Caco-2 (cell line): ENCODE measurements around the gene TFRC. TPM values are rescaled to one million over a fixed set of nuclear protein-coding genes. Genes with fewer than 3 reads are reported as not detected.
"Not testable (repeated sequence)": the region's sequence is repeated elsewhere in the genome, so short reads cannot be mapped to it uniquely, and the experiment has no call there.

Experiments
- BruUV-seq: library from RNA; stranded (reverse); fragments of 400-500 nt; replicated peaks from 2 replicates; lab custom pipeline; 2021; lab: Mats Ljungman, UMichigan
- CTCF ChIA-PET: fragments of 300-600 bp; sonication (Branson Sonifier 250); formaldehyde crosslinking; loops from one replicate; lab custom pipeline; 2022; ENCODE audit warnings: antibody characterized with exemption; lab: Charles Lee
- POLR2A ChIA-PET: fragments of 300-600 bp; sonication (Branson Sonifier 250); formaldehyde crosslinking; loops from one replicate; lab custom pipeline; 2022; ENCODE audit warnings: antibody characterized with exemption; lab: Charles Lee
- DNase-seq, 2 experiments: peaks; one replicate each; pipeline versions ENCODE4 v3.0.0 to v3.0.0-alpha.2; 2020 to 2022
- H3K27me3 ChIP-seq: replicated peaks from 2 replicates; pipeline ENCODE4 v1.6.0; 2011; ENCODE audit warnings: low read length; ENCODE audit not compliant: control insufficient read depth, insufficient read depth
- H3K36me3 ChIP-seq: 2 replicates; pipeline ENCODE4 v1.5.1; 2011; ENCODE audit warnings: low read length; ENCODE audit not compliant: control insufficient read depth, insufficient read depth
- H3K4me1 ChIP-seq: fragments of 250-450 bp; sonication (Bioruptor Pico); 2 replicates; pipeline ENCODE4 v1.5.1; 2020; ENCODE audit warnings: mild to moderate bottlenecking
- H3K4me3 ChIP-seq: 2 replicates; pipeline ENCODE4 v1.5.1; 2011; ENCODE audit warnings: low read depth, mild to moderate bottlenecking, control low read depth, low read length
- H3K9me3 ChIP-seq: fragments of 250-450 bp; sonication (Bioruptor Pico); 2 replicates; pipeline ENCODE4 v1.5.1; 2020; ENCODE audit warnings: mild to moderate bottlenecking, moderate library complexity
- H3K27ac Mint-ChIP-seq: one replicate; pipeline ENCODE4 v1.8.0; 2022; ENCODE audit warnings: mixed read lengths; ENCODE audit not compliant: unreplicated experiment
- H3K27me3 Mint-ChIP-seq: one replicate; pipeline ENCODE4 v1.8.0; 2022; ENCODE audit warnings: mixed read lengths; ENCODE audit not compliant: insufficient read depth, unreplicated experiment
- H3K36me3 Mint-ChIP-seq: one replicate; pipeline ENCODE4 v1.8.0; 2022; ENCODE audit warnings: mild to moderate bottlenecking, mixed read lengths; ENCODE audit not compliant: insufficient read depth, unreplicated experiment
- H3K4me1 Mint-ChIP-seq: one replicate; pipeline ENCODE4 v1.8.0; 2022; ENCODE audit warnings: low read depth, mixed read lengths; ENCODE audit not compliant: unreplicated experiment
- H3K4me3 Mint-ChIP-seq: one replicate; pipeline ENCODE4 v1.8.0; 2022; ENCODE audit warnings: mild to moderate bottlenecking, moderate library complexity, mixed read lengths; ENCODE audit not compliant: unreplicated experiment
- H3K9me3 Mint-ChIP-seq: one replicate; pipeline ENCODE4 v1.8.0; 2022; ENCODE audit warnings: mixed read lengths; ENCODE audit not compliant: unreplicated experiment
- intact Hi-C: fragments of 100-400 bp; cut with micrococcal nuclease; formaldehyde crosslinking; loops from one replicate; pipeline ENCODE4 v1.10.0; 2022; ENCODE audit not compliant: unreplicated experiment
- total RNA-seq: library from RNA; stranded (reverse); gene quantifications from 2 replicates; pipeline ENCODE4 v1.2.3, GENCODE V29; 2022
- TF ChIP-seq, protein P1 (sequence below), 2 experiments: fragments of 200-600 bp in 1 of 2; IDR thresholded peaks; 1 replicate in 1 of 2; 2 replicates in 1 of 2; pipeline versions ENCODE4 v1.5.1 to v1.8.0; 2011 to 2022; ENCODE audit warnings: antibody characterized with exemption in 1 of 2, control low read depth in 1 of 2, inconsistent platforms in 1 of 2, low read depth in 1 of 2, low read length in 1 of 2, mild to moderate bottlenecking in 1 of 2, moderate library complexity in 1 of 2; ENCODE audit not compliant: insufficient read depth in 1 of 2, severe bottlenecking in 1 of 2, unreplicated experiment in 1 of 2

The TFRC gene
- total RNA-seq, 1 experiment from 2014 or later: 267 TPM

DNA sequence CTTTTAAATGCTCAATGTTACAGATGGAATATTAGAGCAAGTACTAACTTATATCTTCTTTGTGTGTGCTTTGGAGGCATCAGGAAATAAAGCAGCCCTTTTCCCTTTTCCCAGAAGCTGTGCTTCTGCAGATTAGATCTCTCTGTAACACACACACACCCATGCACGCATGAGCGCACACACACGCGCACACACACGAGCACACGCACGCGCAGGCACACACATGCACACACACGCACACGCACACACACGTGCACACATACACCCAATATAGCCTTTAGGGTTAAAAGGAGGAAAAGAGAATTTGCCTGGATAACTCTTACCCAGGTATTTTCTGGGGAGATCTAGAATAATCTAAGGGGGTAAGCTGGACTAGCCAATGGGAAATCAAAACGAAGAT, 56.9 kb downstream of the TFRC start:
- Mint-ChIP-seq H3K36me3 (no peaks in the 10 kb centered on the region), H3K27ac (no peak overlapping the region), H3K27me3 (peaks cover 9% of the 10 kb centered on the region), H3K4me1 (no peaks in the 10 kb centered on the region), H3K9me3 (no peaks in the 10 kb centered on the region), H3K4me3 (no peak overlapping the region)
- Histone ChIP-seq H3K9me3 (no peaks in the 10 kb centered on the region), H3K4me1 (no peaks in the 10 kb centered on the region), H3K27me3 (no peaks in the 10 kb centered on the region), H3K4me3 (no peak overlapping the region), H3K36me3 (no peaks in the 10 kb centered on the region)
- intact Hi-C loops: no loop called here
- BruUV-seq: no TSS peak
- no peak for DNase-seq
- ChIA-PET CTCF (interaction anchor here (0.6 kb wide), 1 partner anchor 104 kb away, joined by 3 read pairs; no protein-coding TSS in a partner anchor), POLR2A (no interaction called here)
- TF ChIP-seq, protein P1, sequence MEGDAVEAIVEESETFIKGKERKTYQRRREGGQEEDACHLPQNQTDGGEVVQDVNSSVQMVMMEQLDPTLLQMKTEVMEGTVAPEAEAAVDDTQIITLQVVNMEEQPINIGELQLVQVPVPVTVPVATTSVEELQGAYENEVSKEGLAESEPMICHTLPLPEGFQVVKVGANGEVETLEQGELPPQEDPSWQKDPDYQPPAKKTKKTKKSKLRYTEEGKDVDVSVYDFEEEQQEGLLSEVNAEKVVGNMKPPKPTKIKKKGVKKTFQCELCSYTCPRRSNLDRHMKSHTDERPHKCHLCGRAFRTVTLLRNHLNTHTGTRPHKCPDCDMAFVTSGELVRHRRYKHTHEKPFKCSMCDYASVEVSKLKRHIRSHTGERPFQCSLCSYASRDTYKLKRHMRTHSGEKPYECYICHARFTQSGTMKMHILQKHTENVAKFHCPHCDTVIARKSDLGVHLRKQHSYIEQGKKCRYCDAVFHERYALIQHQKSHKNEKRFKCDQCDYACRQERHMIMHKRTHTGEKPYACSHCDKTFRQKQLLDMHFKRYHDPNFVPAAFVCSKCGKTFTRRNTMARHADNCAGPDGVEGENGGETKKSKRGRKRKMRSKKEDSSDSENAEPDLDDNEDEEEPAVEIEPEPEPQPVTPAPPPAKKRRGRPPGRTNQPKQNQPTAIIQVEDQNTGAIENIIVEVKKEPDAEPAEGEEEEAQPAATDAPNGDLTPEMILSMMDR (IDR thresholded peaks at IDR 0.05; ENCODE audit: insufficient read depth in 1 of 2, low read depth in 1 of 2, low read length in 1 of 2, severe bottlenecking in 1 of 2, unreplicated experiment in 1 of 2): no peak

DNA sequence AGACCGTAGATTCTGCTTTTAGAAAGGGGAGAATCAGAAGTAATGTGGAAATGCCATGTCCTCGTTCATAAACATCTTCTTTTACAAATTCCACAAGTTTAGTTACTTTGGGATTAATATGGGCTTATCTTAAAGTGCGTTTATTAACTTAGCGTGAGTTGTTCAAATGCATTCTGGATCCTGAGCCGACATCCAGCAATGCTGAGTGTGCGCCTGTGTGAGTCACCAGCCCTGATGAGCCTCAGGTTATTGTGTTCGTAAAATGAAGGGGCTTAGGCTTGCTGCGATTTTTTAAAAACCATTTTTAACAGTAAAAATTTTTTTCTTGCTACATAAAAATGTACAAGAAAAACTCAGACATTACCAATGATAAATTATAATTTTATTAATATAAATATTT, 57.9 kb downstream of the TFRC start:
- Histone ChIP-seq H3K4me1 (no peaks in the 10 kb centered on the region), H3K36me3 (no peaks in the 10 kb centered on the region), H3K4me3 (no peak overlapping the region), H3K27me3 (no peaks in the 10 kb centered on the region), H3K9me3 (no peaks in the 10 kb centered on the region)
- intact Hi-C loops: no loop called here
- POLR2A ChIA-PET: interaction anchor here (0.6 kb wide), 1 partner anchor 11 kb away, joined by 3 read pairs; no protein-coding TSS in a partner anchor
- Mint-ChIP-seq H3K36me3 (no peaks in the 10 kb centered on the region), H3K9me3 (no peaks in the 10 kb centered on the region), H3K4me3 (no peak overlapping the region), H3K27ac (no peak overlapping the region), H3K27me3 (peaks cover 9% of the 10 kb centered on the region), H3K4me1 (no peaks in the 10 kb centered on the region)
- no TSS peak for BruUV-seq
- CTCF ChIA-PET: no interaction called here
- DNase-seq: no peak
- TF ChIP-seq, protein P1 (IDR thresholded peaks at IDR 0.05; ENCODE audit: insufficient read depth in 1 of 2, low read depth in 1 of 2, low read length in 1 of 2, severe bottlenecking in 1 of 2, unreplicated experiment in 1 of 2): no peak

- H3K4me1 ChIP-seq, H3K27me3 Mint-ChIP-seq, POLR2A ChIA-PET, DNase-seq, intact Hi-C loops, H3K27me3 ChIP-seq, H3K4me3 Mint-ChIP-seq, H3K36me3 ChIP-seq, H3K36me3 Mint-ChIP-seq, BruUV-seq, H3K4me1 Mint-ChIP-seq, H3K9me3 ChIP-seq, H3K27ac Mint-ChIP-seq, H3K9me3 Mint-ChIP-seq, H3K4me3 ChIP-seq: not testable (repeated sequence)
- CTCF ChIA-PET: interaction anchor here (0.7 kb wide), 1 partner anchor 51 kb away, joined by 3 read pairs; no protein-coding TSS in a partner anchor
Measured at GRCh38 chr3:196022499-196022878, 59.4 kb downstream of the TFRC start.

GRCh38 chr3:196020373-196020772, 61.5 kb downstream of the TFRC start:
- H3K4me1 Mint-ChIP-seq: no peaks in the 10 kb centered on the region
- H3K27ac Mint-ChIP-seq: no peak overlapping the region
- intact Hi-C loops: no loop called here
- TF ChIP-seq, protein P1 (IDR thresholded peaks at IDR 0.05; ENCODE audit: insufficient read depth in 1 of 2, low read depth in 1 of 2, low read length in 1 of 2, severe bottlenecking in 1 of 2, unreplicated experiment in 1 of 2): no peak
- H3K36me3 Mint-ChIP-seq: no peaks in the 10 kb centered on the region
- Histone ChIP-seq H3K9me3 (no peaks in the 10 kb centered on the region), H3K4me1 (no peaks in the 10 kb centered on the region), H3K27me3 (no peaks in the 10 kb centered on the region), H3K4me3 (no peak overlapping the region), H3K36me3 (no peaks in the 10 kb centered on the region)
- CTCF ChIA-PET: no interaction called here
- POLR2A ChIA-PET: no interaction called here
- no peaks in the 10 kb centered on the region for H3K9me3 Mint-ChIP-seq
- no peak for DNase-seq
- no TSS peak for BruUV-seq
- peaks cover 9% of the 10 kb centered on the region for H3K27me3 Mint-ChIP-seq
- H3K4me3 Mint-ChIP-seq: no peak overlapping the region

DNA sequence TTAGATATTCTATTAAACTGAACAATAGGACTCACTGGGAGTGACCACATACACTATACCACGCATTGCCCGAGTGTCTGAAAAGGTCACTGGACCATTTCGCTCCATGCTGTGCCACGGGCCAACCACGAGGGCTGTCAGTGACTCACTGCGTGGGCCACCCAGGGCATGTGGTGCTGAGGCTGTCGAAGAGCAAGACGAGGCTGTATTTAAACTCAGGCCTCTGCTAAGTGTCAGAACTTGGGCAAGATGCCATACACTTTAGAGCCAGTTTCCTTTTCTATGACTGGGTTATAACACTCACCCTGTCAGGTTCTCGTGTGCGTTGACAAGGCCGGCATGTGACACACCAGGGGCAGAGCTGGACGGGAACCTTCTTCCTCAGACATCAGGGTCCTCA, 62.3 kb downstream of the TFRC start:
- H3K27ac Mint-ChIP-seq, DNase-seq, H3K4me3 Mint-ChIP-seq, H3K4me3 ChIP-seq, H3K27me3 Mint-ChIP-seq, H3K36me3 Mint-ChIP-seq, H3K4me1 ChIP-seq, H3K36me3 ChIP-seq, intact Hi-C loops, CTCF ChIA-PET, POLR2A ChIA-PET, H3K9me3 ChIP-seq, H3K27me3 ChIP-seq, H3K4me1 Mint-ChIP-seq, BruUV-seq, H3K9me3 Mint-ChIP-seq: not testable (repeated sequence)
